SK-N-SH treated with all-trans-retinoic acid at 6 μM for 48 hours (cell line): Measurements from ENCODE around the gene CASZ1.
A peak's percentile ranks its signal among the peaks of the same experiment; 100 is the strongest.

ENCODE experiments used
- ATAC-seq: fragments of 200-7000 bp; cut with Tn5 transposase; 3 replicates; pipeline ENCODE4 v1.9.1; 2020; ENCODE audit warnings: mild to moderate bottlenecking, moderate library complexity
- ARNTL ChIP-seq: fragments of 450-650 bp; formaldehyde crosslinking; IDR thresholded peaks from 2 replicates; pipeline ENCODE4 v1.5.0; 2020; ENCODE audit warnings: low read depth, mild to moderate bottlenecking, moderate library complexity, borderline replicate concordance
- CSDC2 ChIP-seq: fragments of 250-450 bp; sonication (Bioruptor Pico); IDR thresholded peaks from 2 replicates; pipeline ENCODE4 v1.5.0; 2020; ENCODE audit warnings: mild to moderate bottlenecking, moderate library complexity
- GLIS3 ChIP-seq: fragments of 250-450 bp; sonication (Bioruptor Pico); IDR thresholded peaks from 2 replicates; pipeline ENCODE4 v1.5.0; 2020; ENCODE audit warnings: mild to moderate bottlenecking, moderate library complexity
- ISL1 ChIP-seq: fragments of 250-450 bp; sonication (Bioruptor Pico); IDR thresholded peaks from 2 replicates; pipeline ENCODE4 v2.1.2; 2022; ENCODE audit warnings: mild to moderate bottlenecking, moderate library complexity
- OSR1 ChIP-seq: fragments of 250-450 bp; sonication (Bioruptor Pico); IDR thresholded peaks from 2 replicates; pipeline ENCODE4 v1.8.0; 2022; ENCODE audit warnings: moderate library complexity, mild to moderate bottlenecking, inconsistent platforms
- PPARA ChIP-seq: fragments of 250-450 bp; sonication (Bioruptor Pico); IDR thresholded peaks from 2 replicates; pipeline ENCODE4 v1.5.0; 2020; ENCODE audit warnings: mild to moderate bottlenecking, borderline replicate concordance
- RARB ChIP-seq: fragments of 250-450 bp; sonication (Bioruptor Pico); IDR thresholded peaks from 2 replicates; pipeline ENCODE4 v1.8.0; 2021; ENCODE audit warnings: mild to moderate bottlenecking, moderate library complexity
- TCF4 ChIP-seq: fragments of 250-450 bp; sonication (Bioruptor Pico); IDR thresholded peaks from 2 replicates; pipeline ENCODE4 v1.8.0; 2021; ENCODE audit warnings: mild to moderate bottlenecking, moderate library complexity, borderline replicate concordance
- TOX ChIP-seq: fragments of 250-450 bp; sonication (Bioruptor Pico); IDR thresholded peaks from 2 replicates; pipeline ENCODE4 v1.8.0; 2021; ENCODE audit warnings: mild to moderate bottlenecking, moderate library complexity, borderline replicate concordance
- ZC3H10 ChIP-seq: fragments of 250-450 bp; sonication (Bioruptor Pico); IDR thresholded peaks from 2 replicates; pipeline ENCODE4 v1.5.1; 2021; ENCODE audit warnings: mild to moderate bottlenecking, moderate library complexity
- ZFP3 ChIP-seq: fragments of 250-450 bp; sonication (Bioruptor Pico); IDR thresholded peaks from 2 replicates; pipeline ENCODE4 v1.5.0; 2020; ENCODE audit warnings: mild to moderate bottlenecking, moderate library complexity
- ZFP30 ChIP-seq: fragments of 450-650 bp; formaldehyde crosslinking; IDR thresholded peaks from 2 replicates; pipeline ENCODE4 v1.5.0; 2022; ENCODE audit warnings: mild to moderate bottlenecking, moderate library complexity
- ZNF565 ChIP-seq: fragments of 450-650 bp; formaldehyde crosslinking; conservative IDR thresholded peaks from 2 replicates; pipeline ENCODE4 v1.5.0; 2020; ENCODE audit warnings: low read depth, mild to moderate bottlenecking, moderate library complexity
- ZNF70 ChIP-seq: fragments of 450-650 bp; formaldehyde crosslinking; IDR thresholded peaks from 2 replicates; pipeline ENCODE4 v1.5.0; 2020; ENCODE audit warnings: mild to moderate bottlenecking, moderate library complexity
- TF ChIP-seq, protein P1 (sequence below): fragments of 250-450 bp; sonication (Bioruptor Pico); IDR thresholded peaks from 2 replicates; pipeline ENCODE4 v1.5.1; 2021; ENCODE audit warnings: mild to moderate bottlenecking, moderate library complexity
- TF ChIP-seq, protein P2 (sequence below): fragments of 250-450 bp; sonication (Bioruptor Pico); IDR thresholded peaks from 2 replicates; pipeline ENCODE4 v1.8.0; 2020; ENCODE audit warnings: mild to moderate bottlenecking, moderate library complexity, borderline replicate concordance
- TF ChIP-seq, protein P3 (sequence below): fragments of 250-450 bp; sonication (Bioruptor Pico); IDR thresholded peaks from 2 replicates; pipeline ENCODE4 v1.5.0; 2020; ENCODE audit warnings: mild to moderate bottlenecking, moderate library complexity
- TF ChIP-seq, protein P4 (sequence below): fragments of 250-450 bp; sonication (Bioruptor Pico); IDR thresholded peaks from 2 replicates; pipeline ENCODE4 v1.5.1; 2020; ENCODE audit warnings: low read depth, mild to moderate bottlenecking, moderate library complexity

Gene CASZ1

DNA sequence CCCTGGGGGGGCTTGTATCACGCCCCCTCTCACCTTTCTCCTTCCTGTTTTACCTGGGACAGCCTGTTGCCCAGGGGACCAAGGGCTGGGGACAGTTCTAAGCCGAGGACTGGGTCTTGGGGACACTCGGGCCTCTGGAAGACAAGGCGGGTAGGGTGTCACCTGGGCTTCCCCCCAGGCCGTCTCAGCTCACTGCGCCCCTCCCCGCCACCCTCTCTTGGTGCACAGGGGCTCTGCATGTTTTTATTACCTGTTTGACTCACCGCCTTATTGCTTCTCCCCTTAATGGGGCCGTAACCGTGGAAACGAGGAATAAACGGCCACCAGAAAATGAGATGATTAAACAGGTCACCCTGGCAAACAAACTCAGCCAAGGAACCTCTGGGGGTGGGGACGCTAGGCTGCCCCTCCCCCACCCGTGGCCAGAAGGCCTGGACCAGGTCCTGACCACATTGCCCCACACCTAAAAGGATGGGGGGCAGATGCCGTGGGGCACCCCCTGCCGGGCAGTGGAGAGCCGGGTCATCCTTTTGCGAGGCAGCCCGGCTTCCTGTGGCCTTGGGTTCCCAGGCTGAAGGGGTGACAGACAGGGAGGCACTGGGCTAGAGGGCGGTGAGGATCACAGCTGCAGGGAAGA lies 109.9 kb downstream of the CASZ1 start (continued):
- TF ChIP-seq TCF4 (CRISPR knock-in tag), result no peak
- TF ChIP-seq, all 23 proteins: peak for 0

DNA sequence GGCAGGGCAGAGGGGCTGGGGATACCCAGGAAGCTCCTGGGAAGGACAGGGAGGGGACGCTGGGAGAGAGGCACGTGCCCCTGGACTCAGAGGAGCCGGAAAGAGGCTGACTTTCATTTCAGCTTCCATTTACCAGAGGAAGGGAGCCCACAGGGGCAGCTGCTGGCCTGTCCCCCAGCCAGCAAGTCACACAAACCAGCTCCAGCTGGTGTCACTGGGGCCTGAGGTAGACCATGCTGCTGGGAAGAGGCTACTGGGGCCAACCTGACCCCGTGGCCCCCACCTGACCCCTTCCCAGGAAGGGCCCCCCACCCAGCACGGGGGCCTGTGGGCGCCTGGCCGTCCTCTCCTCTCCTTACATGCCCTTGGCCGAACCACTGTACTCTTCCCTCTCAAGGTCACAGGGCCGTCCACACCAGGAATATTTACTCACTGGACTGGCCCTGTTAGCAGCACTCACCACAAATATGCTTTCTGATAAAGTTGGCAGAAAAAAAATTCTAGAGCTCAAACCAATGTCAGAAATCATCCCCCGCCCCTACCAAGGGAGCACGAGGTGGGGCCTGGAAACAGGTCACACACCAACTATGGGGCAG lies 110.5 kb downstream of the CASZ1 start:
- no peak for TF ChIP-seq RARB (CRISPR knock-in tag)
- no peak for TF ChIP-seq ISL1 (CRISPR knock-in tag)
- TF ChIP-seq CSDC2 (CRISPR knock-in tag), result no peak
- ATAC-seq, result peak; percentile 25; the same call in 2 of the 3 replicates

DNA sequence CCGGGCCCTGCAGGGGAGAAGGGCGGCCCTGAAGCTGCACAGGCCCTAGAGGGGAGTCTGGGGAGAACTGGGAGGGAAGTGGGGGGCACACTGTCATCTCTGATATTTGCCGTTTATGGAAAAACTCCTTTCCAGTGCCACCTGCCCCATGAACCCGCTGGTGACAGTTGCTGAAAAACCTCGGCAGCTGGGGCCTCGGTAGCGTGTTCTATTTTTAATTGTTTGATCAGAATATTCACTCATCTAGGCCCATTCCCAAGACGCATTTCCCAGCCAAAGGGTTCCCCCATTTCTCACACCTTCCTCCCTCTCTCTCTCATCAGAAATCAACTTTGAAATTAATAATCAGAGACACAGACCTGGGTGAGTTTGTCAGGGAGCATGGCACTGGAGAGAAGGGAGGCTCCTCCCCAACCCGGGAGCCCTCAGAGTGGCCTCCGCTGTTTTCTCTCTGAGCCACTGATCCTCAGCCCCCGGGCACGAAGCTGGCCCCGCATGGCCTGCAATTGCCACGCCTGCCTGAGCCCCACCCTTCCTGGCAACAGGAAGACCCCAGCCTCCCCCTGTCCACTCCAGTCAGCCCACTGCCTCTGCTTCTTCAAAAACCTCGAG lies 111.1 kb downstream of the CASZ1 start:
- TF ChIP-seq ZNF70, result no peak
- TF ChIP-seq ZNF565 (CRISPR knock-in tag), result no peak
- TF ChIP-seq ZFP3 (CRISPR knock-in tag), result no peak
- TF ChIP-seq, protein P1, sequence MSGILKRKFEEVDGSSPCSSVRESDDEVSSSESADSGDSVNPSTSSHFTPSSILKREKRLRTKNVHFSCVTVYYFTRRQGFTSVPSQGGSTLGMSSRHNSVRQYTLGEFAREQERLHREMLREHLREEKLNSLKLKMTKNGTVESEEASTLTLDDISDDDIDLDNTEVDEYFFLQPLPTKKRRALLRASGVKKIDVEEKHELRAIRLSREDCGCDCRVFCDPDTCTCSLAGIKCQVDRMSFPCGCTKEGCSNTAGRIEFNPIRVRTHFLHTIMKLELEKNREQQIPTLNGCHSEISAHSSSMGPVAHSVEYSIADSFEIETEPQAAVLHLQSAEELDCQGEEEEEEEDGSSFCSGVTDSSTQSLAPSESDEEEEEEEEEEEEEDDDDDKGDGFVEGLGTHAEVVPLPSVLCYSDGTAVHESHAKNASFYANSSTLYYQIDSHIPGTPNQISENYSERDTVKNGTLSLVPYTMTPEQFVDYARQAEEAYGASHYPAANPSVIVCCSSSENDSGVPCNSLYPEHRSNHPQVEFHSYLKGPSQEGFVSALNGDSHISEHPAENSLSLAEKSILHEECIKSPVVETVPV (CRISPR knock-in tag), result no peak
- no peak for TF ChIP-seq GLIS3 (CRISPR knock-in tag)
- no peak for TF ChIP-seq OSR1
- no peak for TF ChIP-seq TCF4 (CRISPR knock-in tag)
- TF ChIP-seq CSDC2 (CRISPR knock-in tag), result no peak
- TF ChIP-seq RARB (CRISPR knock-in tag), result no peak
- no peak for TF ChIP-seq ISL1 (CRISPR knock-in tag)
- no peak for TF ChIP-seq ARNTL
- no peak for TF ChIP-seq ZFP30 (CRISPR knock-in tag)
- TF ChIP-seq TOX, result no peak
- TF ChIP-seq, protein P2, sequence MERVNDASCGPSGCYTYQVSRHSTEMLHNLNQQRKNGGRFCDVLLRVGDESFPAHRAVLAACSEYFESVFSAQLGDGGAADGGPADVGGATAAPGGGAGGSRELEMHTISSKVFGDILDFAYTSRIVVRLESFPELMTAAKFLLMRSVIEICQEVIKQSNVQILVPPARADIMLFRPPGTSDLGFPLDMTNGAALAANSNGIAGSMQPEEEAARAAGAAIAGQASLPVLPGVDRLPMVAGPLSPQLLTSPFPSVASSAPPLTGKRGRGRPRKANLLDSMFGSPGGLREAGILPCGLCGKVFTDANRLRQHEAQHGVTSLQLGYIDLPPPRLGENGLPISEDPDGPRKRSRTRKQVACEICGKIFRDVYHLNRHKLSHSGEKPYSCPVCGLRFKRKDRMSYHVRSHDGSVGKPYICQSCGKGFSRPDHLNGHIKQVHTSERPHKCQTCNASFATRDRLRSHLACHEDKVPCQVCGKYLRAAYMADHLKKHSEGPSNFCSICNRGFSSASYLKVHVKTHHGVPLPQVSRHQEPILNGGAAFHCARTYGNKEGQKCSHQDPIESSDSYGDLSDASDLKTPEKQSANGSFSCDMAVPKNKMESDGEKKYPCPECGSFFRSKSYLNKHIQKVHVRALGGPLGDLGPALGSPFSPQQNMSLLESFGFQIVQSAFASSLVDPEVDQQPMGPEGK (CRISPR knock-in tag), result no peak
- TF ChIP-seq, protein P3, sequence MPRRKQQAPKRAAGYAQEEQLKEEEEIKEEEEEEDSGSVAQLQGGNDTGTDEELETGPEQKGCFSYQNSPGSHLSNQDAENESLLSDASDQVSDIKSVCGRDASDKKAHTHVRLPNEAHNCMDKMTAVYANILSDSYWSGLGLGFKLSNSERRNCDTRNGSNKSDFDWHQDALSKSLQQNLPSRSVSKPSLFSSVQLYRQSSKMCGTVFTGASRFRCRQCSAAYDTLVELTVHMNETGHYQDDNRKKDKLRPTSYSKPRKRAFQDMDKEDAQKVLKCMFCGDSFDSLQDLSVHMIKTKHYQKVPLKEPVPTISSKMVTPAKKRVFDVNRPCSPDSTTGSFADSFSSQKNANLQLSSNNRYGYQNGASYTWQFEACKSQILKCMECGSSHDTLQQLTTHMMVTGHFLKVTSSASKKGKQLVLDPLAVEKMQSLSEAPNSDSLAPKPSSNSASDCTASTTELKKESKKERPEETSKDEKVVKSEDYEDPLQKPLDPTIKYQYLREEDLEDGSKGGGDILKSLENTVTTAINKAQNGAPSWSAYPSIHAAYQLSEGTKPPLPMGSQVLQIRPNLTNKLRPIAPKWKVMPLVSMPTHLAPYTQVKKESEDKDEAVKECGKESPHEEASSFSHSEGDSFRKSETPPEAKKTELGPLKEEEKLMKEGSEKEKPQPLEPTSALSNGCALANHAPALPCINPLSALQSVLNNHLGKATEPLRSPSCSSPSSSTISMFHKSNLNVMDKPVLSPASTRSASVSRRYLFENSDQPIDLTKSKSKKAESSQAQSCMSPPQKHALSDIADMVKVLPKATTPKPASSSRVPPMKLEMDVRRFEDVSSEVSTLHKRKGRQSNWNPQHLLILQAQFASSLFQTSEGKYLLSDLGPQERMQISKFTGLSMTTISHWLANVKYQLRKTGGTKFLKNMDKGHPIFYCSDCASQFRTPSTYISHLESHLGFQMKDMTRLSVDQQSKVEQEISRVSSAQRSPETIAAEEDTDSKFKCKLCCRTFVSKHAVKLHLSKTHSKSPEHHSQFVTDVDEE (CRISPR knock-in tag), result no peak
- TF ChIP-seq, protein P4, sequence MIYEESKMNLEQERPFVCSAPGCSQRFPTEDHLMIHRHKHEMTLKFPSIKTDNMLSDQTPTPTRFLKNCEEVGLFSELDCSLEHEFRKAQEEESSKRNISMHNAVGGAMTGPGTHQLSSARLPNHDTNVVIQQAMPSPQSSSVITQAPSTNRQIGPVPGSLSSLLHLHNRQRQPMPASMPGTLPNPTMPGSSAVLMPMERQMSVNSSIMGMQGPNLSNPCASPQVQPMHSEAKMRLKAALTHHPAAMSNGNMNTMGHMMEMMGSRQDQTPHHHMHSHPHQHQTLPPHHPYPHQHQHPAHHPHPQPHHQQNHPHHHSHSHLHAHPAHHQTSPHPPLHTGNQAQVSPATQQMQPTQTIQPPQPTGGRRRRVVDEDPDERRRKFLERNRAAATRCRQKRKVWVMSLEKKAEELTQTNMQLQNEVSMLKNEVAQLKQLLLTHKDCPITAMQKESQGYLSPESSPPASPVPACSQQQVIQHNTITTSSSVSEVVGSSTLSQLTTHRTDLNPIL (CRISPR knock-in tag), result no peak
- no peak for TF ChIP-seq ZC3H10 (CRISPR knock-in tag)
- TF ChIP-seq PPARA, result no peak
- no peak for ATAC-seq

DNA sequence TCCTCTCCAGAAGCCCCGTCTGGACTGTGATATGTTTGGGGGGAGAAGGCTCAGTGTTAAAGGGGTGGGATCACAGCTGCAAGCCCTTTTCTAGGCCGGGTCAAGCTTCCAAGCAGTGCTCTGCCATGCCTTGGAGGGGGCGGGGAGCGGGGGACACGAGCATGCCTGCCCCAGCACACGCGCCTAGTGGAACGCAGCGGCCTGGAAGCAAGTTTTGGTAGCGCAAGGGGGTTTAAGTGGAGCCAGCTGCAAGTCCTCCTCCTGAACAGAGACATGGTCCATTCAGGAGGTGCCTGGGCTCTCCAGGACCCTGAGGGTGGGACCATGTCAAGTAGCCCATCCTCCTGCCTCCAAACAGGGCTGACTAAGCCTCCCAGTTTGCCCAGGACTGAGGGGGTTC lies 112.2 kb downstream of the CASZ1 start:
- ATAC-seq, result no peak
- TF ChIP-seq ISL1 (CRISPR knock-in tag) (no peak), OSR1 (no peak), TCF4 (CRISPR knock-in tag) (no peak), ZNF70 (no peak)
- TF ChIP-seq, protein P2 (CRISPR knock-in tag), result no peak
- TF ChIP-seq, protein P3 (CRISPR knock-in tag), result no peak
- TF ChIP-seq, protein P1 (CRISPR knock-in tag), result no peak
